CD4-positive, alpha-beta T cell treated with Interleukin-17A for 4 hours (primary cell): ENCODE results near the gene IL13.

Experiments used
- DNase-seq: peaks from one replicate; pipeline ENCODE4 v3.0.0-alpha.2; 2020; ENCODE audit warnings: mixed read lengths

The IL13 gene

DNA sequence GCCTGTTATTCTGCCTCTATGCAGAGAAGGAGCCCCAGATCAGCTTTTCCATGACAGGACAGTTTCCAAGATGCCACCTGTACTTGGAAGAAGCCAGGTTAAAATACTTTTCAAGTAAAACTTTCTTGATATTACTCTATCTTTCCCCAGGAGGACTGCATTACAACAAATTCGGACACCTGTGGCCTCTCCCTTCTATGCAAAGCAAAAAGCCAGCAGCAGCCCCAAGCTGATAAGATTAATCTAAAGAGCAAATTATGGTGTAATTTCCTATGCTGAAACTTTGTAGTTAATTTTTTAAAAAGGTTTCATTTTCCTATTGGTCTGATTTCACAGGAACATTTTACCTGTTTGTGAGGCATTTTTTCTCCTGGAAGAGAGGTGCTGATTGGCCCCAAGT lies 15.5 kb downstream of the IL13 start:
- no peak for DNase-seq

DNA sequence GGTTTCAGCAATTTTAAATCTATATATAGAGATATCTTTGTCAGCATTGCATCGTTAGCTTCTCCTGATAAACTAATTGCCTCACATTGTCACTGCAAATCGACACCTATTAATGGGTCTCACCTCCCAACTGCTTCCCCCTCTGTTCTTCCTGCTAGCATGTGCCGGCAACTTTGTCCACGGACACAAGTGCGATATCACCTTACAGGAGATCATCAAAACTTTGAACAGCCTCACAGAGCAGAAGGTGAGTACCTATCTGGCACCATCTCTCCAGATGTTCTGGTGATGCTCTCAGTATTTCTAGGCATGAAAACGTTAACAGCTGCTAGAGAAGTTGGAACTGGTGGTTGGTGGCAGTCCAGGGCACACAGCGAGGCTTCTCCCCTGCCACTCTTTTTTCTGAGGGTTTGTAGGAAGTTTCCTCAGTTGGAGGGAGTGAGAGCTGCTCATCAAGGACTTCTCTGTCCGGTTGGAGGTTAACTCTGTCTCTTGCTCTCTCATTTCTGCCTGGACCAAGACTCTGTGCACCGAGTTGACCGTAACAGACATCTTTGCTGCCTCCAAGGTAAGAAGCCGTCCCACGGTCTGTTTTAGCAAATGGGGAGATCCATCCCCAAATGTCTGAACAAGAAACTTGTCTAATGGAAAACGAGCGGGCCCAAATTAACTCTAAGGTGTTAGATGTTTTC lies 16.1 kb downstream of the IL13 start, which contains the start of gene IL4:
Gene IL4 (plus strand): TSS at position 51 of the 692 bp plus-strand sequence. CDS start 62 bp downstream, at position 113.
- no peak for DNase-seq

DNA sequence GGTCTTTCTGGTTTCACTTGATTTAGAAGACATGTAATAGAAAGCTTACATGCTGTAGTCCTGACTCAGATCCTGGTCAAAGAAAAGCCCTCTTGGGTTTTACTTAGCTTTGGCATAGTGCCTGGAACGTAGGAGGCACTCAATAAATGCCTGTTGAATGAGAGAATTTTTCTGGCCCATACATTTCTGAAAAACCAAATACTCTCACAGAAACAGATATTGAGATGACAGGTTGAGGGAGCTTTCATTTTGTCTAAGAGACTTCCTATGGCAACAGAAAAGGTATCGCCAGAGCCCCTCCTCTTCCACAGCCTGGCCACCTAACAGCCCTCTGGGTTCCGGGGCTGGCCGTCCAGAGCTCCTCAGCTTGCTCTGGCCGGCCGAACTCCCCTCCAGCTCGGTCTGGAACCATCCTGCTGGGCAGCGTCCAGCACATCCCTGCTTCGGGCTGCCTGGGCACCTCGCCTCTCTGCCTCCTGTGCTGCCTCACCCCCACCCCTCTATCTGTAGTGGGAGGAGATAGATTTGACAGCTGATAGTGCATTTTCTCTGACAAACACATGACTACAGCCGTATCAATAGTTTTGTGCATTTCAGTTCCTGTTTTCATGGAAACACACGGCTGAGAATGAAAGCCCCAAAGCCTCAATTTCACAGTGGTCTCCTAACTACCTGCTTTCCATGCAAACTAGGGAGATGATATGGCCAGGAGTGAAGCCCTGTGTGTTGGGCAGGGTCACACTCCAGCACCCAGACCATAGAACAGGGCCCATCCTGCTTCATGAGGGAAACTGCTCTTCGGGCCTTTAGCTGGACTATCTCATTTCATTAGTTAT lies 16.9 kb downstream of the IL13 start:
- DNase-seq = no peak

DNA sequence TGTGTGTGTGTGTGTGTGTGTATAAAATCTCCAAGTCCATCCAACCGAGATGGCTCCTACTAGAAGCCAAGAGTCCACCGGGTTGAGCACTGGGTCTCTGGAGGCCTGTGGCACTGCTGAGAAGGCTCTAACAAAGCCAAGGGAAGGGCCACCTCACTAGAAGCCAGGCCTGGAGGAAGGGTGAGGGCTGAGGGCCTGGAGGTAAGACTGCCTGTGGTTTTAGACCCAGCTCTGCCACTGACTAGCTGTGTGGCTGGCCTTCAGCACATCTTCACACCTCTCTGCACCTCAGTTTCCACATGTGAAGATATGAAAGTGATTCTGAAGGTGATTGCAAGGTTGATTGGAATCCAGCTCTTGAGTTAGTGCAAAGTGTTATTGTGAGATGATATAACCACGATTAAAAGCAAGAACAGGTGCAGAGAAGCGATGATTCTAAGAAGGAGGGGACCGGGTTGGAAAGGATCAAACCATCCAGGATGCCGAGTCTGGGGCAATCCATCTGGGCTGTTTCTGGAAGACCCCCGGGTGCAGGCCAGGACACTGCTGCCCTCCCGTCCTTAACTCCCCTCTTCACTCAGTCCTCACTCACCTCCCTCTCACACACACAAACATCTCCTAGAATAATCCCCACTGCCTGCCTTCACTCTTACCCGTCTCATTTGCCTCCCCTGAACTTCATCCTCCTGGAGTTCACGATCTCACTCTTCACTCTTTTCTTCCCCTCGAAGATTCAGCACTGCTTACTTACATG lies 18.1 kb downstream of the IL13 start:
- DNase-seq = no peak

DNA sequence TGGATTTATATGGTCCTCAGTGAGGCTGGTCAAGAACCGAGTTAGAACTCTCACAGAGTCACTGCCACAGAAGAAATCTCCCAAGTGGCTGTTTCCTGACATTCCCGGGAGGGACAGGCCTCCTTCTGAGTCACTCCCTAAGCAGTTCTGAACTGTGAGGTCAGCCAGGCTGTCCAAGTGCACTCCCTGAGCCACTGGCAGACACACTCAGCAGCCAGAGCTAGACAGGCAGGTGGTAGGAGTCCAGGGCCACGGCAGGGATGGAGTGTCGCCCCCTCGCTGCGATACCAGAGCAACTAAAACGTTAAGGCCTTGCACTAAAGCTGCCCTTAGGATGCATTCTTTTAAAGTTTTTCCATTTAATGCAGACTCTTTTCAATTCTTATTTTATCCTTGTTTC lies 19.2 kb downstream of the IL13 start:
- no peak for DNase-seq

DNA sequence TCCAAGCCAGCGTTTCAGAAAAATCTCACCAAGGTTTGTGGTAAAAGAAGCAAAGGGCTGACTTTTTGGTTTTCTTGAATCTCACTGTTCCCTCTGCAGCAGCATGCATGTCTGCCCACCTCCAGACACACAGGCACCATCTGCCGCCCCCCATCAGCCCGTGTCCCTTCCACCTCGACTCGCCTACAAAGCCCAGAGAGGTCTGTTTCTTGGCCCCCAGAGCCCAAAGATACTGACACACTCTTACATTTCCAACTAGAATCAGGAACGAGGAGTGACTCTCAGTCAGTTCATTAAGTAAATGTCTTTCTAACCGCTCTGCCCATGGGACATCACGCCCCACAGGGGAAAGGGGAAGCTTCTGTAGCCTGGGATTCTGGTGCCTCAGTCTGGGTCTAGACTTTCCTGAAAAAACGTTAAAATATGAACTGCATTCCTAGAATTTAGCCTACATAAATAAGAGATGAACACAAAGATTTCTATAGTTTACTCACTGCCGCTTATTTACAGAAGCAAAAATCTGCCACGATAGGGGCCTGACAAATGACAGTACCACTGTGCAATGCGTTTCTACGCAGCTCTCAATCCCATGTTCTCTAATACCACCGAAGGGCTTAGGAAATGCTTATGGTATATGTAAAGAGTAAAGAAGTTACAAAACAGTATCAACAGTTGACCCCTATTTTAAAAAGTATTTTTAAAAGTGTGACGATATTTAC lies 19.9 kb downstream of the IL13 start:
- no peak for DNase-seq

DNA sequence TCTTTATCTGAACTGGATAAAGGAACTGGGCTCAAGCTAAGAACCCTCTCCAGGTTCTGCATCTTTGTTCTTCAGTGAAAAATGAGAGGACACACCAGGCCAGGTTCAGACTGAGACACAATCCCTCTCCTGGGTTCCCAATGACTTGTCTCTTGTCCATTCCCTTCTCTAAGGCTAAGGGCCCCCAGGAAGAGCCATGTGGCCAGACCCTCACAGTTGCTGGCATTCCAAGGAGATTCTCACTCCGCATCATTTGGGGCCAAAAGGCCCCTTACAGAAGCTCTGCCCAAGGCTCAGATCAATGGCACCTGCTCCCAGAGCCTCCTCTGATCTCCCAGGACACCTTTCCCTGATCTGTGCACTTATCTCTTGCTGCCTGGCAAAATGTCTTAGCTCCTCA lies 20.8 kb downstream of the IL13 start:
- DNase-seq = no peak

DNA sequence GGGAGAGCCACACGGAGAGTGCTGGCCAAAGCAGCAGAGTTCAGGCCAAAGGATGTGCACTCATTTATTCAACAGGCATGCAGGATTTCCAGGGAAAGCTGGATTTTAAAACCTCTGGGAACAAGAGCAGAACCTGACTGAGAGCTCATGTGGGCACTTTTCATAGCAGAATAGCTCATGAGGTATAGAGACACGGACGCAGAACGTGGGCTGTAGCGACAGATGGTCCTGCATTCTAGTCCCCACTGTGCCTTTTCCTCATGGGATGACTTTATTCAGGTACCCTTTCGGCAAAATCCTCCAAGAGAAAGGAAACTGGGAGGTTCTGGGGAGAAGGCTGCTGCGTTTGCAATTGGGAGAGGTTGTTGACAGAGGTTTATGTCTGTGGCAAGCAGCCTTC lies 21.2 kb downstream of the IL13 start:
- no peak for DNase-seq

DNA sequence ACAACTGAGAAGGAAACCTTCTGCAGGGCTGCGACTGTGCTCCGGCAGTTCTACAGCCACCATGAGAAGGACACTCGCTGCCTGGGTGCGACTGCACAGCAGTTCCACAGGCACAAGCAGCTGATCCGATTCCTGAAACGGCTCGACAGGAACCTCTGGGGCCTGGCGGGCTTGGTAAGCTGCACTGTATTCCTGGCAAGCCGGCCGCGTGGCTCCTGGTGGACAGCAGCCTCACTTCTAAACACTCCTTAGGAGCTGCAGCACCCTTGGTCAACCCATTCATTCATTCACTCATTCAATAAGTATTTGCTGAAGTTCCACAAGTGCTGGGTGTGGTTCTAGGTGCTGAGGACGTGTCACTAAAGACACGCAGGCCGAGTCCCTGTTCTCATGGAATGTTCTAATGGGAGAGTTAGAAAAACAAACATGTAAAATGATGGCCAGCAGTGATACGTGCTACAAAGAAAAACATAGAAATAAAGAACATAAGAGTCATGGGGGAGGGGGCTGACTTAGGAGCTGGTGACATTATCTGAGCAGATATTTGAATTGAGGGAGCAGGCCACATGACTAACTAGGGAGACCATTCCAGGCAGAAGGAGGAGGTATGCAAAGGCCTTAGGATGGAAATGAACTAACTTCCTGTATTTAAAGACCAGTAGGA lies 21.9 kb downstream of the IL13 start:
- DNase-seq = no peak

DNA sequence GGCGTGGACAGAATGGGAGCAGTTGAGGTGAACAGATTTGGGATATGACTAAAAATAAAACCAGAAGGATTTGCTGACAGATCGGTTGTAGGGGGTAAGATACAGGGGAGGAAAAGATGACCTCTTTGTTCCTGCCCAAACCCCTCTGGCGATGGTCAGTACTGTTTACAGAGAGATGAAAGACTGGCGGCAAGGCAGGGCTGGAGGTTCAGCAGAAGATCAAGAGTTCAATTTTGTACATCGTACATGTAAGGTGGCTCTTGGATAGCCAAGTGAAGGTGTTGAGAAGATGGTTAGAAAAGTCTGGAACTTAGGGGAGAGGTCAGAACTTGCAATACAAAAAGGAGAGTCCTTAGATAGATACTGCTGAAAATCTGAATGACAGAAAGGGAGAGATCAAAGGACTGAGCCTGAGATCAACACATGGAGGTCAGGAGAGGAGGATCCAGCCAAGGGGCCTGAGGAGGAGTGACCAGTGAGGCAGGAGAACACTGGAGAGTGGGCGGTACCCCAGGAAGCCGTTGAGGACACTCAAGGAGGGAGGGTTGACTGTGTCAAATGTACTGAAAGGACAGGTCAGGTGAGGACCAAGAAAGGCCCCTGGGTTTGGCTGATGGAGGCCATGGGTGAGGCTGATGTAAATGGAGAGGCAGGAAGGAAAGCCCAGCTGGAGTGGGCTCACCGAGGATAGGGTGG lies 23.0 kb downstream of the IL13 start:
- no peak for DNase-seq

DNA sequence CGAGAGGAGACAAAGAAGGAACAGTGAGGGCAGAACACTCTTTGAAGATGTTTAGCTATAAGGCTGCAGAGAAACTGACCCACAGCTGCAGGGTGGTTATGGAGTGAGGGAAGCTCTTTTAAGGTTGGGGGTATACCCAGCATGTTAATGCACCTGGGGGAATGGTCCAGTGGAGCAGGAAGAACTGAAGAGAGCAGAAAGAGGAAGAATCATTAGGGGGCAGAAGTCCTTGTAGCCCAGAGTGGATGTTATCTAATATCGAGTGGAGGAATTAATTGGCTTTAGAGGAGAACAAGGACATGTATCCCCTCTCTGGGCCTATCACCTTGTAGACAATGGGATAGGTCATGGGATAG lies 23.5 kb downstream of the IL13 start:
- no peak for DNase-seq

DNA sequence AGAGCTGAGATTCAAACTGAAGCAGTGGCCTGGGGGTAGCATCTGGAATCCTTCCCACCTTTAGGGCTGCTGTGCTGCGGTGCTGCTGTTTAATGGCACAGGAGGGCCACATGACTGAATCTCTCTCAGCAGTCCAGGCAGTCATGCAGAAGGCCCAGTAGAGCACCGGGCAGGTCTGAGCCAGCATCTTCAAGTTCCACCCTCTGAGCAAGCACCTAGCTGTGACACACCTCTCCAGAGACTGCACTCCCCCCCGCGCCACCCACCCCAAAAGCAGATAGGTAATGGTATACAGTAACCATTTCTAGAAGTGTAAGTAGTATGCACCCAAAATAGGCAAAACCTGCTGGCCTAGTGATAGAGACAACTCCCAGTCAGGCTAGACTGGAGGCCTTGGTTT lies 24.0 kb downstream of the IL13 start:
- DNase-seq = no peak

DNA sequence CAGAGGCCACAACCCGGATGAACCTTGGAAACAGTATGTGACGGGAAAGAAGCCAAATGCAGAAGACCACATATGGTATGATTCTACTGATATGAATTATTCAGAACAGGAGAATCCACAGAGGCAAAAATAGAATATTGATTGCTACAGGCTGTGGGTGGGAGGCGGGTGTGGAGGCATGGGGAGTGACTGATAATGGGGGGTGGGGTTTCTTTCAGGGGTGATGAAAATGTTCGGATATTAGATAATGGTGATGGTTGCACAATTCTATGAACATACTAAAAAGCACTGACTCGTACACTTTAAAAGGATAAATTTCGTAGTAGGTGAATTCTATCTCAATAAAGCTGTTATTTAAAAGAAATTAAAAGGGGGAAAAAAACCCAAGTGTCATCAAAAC lies 26.5 kb downstream of the IL13 start:
- DNase-seq = no peak

DNA sequence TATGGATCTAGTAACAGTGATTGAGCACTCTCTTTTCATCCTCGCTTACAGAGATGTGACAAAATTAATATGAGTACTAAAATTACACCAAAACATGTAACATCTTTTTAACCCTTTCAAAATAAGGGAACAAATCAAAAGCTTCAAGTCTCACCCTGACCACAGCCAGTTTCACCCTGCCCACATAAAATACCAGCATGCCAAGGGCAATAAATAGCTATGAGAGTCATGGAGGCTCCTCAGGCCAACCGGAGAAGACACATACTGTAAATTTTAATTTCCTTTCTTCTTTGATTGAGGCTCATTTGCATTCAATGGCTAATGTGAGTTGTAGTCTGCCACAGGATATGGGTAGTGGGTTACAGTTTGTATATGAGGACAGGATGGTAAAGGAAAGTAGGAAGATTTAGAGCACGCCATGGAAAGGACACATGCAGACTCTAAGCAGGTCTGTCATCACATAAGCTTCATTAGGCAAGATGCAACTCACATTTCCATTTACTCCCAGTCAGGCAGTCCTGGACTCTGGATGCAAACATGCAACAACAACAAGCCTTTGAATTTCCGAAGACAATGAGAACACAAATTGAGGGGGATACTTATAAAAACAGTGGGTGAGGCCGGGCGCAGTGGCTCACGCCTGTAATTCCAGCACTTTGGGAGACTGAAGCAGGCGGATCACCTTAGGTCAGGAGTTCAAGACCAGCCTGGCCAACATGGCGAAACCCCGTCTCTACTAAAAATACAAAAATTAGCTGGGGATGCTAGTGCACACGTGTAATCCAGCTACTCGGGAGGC lies 27.1 kb downstream of the IL13 start:
- DNase-seq = no peak

DNA sequence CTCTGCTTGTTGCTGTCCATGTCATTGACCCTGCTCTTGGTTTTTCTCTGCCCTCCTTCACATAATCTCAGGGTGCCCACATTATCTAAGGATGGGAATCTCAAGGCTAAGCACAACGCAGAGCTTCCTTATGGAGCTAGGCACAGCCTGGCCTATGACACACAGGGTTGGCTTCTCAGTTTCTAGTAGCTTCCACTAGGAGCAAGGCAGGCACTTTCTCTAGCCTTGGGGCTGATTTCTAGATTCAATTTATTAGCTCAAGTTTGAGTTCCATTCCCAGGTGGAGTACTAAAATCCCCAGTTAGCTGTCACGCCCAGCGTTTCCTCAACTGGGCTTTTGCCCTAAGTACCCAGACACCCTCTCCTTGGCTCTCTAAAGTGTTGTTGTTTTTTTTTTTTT lies 28.2 kb downstream of the IL13 start:
- no peak for DNase-seq

DNA sequence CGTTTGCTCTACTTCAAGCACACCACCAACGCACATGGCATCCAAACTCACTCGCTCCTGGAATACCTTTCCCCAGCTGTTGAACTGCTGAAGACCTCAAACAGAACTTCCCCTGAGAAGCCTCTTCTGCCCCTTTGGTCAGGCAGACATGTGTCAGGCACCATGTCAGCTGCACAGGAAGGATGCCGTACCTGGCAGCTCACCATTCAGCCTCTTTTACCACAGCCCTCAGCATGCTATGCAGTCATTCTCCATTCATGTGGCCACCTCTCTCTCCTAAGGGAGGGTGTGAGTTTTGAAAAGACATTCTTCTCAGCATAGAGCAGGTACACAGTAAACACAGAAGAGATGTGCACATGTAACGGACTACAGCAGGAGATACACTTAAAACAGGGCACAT lies 30.0 kb downstream of the IL13 start:
- peak; percentile 41 for DNase-seq

DNA sequence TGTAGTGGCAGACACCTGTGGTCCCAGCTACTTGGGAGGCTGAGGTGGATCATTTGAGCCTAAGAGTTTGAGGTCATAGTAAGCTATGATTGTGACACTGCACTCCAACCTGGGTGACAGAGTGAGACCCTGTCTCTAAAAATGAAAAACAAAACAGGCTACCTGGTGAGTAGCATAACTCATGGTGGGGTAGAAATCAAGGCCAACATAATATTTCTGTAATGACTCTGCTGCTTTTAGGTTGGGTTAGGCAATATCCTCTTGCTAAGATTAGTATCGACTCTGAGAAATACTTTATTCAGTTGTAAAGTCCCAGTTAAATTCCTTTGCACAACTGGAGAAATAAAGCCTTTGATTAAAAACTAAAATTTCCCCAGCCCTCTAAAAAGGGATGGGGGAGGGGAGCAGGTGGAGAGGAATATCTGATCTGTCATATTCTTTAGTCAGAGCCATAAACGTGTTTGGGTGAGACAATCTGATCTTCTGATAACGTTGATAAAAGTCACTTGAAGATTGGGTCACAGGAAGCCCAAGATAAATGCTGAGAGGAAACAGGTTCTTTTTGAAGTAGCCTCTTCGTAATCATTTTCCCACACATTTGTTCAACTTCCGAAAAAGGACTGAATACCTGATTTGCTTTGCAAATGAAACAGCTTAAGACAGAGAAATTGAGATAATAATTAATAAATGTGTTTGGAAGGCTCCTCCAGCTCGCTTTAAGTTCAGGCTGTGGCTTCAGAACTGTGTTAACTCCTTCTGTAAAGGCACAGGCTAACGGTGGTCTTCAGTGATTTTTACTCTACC lies 30.8 kb downstream of the IL13 start:
- peak; percentile 21 for DNase-seq

DNA sequence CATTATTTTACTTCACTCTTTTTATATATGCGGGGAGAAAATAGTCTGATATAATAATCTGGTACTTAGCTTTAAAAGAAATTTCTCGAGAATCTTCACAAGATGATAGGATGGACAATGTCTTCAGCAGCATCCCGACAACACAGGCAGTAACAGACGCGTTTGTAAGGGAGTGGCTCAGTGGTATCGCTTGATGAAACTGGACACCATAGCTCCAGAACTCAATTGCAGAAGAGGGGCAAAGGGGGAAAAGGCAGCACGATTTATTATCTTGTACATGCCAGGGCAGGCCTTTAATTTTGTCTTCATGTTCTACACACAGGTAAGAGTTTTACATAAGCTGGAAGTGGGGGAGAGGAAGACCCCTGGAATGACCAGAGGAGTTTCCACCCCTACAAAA lies 31.5 kb downstream of the IL13 start:
- no peak for DNase-seq

DNA sequence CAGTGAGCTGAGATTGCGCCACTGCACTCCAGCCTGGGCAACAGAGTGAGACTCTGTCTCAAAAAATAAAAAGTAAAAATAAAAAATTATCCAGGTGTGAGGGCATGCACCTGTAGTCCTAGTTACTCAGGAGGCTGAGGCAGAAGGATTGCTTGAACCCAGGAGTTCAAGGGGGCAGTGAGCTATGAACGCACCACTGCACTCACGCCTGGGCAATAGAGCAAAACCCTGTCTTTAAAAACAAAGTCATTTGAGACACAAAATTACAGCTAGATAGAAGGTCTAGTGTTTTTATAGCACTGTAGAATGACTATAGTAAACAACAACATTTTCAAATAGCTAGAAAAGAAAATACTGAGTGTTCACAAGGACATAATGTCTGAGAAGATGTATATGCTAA lies 32.2 kb downstream of the IL13 start:
- no peak for DNase-seq
